Stimulated activated CD8-positive, alpha-beta memory T cell treated with anti-CD3 and anti-CD28 coated beads, Interleukin-15, amount 100 ng/mL, for 4 hours (primary cell): ENCODE data around the gene CYBRD1.
"Not testable (repeated sequence)": the region's sequence is repeated elsewhere in the genome, so short reads cannot be mapped to it uniquely, and the experiment has no call there.

ENCODE experiments used
- DNase-seq, 2 donors: peaks; one replicate each; pipeline ENCODE4 v3.0.0-alpha.2; 2020; ENCODE audit warnings: low read depth in 2 of 2

The CYBRD1 gene, protein sequence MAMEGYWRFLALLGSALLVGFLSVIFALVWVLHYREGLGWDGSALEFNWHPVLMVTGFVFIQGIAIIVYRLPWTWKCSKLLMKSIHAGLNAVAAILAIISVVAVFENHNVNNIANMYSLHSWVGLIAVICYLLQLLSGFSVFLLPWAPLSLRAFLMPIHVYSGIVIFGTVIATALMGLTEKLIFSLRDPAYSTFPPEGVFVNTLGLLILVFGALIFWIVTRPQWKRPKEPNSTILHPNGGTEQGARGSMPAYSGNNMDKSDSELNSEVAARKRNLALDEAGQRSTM

DNA sequence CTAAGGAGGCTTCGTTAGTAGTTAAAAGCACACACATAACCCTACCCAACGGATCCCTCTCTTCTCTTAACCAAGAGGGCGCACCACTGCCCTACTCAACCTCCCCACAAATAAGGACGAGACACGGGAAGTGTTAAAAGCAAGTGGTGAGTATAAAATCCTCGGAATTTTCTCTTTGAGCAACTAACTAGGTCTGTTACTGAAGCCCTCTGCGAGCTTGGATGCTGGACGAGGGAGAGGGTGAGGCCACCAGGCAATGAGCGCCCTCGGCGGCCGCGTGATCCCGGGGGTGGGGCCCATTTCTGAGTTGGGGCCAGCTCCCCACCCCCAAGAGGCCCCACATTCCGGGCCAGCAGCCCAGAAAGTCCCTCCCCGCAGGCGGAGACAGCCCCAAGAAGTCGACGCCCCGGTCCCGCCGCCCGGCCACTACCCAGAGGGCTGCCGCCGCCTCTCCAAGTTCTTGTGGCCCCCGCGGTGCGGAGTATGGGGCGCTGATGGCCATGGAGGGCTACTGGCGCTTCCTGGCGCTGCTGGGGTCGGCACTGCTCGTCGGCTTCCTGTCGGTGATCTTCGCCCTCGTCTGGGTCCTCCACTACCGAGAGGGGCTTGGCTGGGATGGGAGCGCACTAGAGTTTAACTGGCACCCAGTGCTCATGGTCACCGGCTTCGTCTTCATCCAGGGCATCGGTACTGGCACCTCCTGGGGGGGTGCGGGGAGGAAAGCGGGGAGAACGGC lies at the start of gene CYBRD1:
Gene CYBRD1 (plus strand): TSS at position 423 of the 736 bp plus-strand sequence. CDS start 72 bp downstream, at position 495.
- DNase-seq, result peak in 1 of 2 donors; percentile 0

DNA sequence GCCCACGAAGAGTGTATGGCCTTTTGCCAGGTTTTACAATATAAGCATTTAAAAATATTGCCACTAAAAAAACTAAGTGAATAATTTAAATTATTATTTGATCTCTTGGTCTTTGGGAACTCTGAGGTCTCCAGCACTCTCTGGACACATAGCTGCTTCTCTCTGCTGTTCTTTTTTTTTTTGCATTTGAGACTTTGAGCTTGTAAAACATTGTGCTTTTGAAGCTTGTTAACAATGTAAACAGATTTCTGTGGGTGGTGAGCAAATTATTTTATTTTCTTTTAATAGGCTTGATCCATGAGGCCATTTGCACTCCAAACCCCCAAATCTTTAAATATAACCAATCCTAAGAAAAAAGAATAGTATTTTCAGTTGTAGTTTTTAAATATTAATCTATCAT lies 46.3 kb upstream of the CYBRD1 start:
- DNase-seq, result no peak

DNA sequence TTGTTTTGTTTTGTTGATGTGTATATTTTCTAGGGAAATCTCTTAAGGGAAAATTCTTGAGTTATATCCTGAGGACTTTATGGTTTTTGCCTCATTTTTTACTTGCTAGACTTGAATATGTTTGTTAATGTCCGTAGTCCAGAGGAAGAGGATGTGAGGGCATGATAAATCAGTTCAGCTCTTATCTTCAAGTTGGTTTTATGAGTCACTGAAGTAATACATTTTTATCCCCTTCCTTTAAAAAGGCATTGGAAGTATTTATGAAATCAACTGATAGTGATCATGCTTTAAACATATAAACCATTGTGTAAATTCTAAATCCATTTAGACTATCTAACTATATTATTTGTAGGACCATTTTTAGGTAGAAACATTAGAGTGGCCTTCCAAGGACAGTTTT lies 43.9 kb upstream of the CYBRD1 start:
- DNase-seq, result no peak

DNA sequence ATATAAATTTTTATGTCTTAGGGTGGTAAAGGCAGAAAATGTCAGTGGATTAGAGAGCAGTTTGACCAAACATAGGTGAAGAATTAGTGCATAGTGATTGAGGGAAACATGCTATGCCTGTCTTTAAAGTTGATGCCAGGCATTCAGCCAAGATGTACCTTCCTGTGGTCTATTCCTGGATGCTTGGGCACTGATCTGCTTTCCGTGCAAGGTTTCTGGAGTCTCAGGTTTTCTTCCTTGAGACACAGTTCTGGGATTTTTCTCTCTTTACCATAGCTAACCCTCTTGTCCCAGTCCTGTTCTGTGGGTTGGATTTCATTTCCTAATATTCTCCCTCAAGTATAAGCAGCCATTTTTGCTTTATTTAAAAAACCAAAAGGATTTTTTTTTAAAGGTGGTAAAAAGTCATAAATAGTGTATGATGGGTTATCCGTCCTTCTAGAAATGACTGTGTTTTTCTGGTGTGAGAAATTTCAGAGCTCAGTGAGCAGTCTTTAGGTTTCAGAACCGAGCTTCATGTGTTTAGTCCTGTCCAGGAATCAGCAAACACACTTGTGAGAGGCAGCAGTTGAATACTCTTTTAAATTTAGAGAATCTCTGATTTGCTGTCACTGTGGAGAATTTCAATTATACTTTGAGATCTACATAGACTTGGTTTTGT lies 43.0 kb upstream of the CYBRD1 start:
- DNase-seq, result no peak

DNA sequence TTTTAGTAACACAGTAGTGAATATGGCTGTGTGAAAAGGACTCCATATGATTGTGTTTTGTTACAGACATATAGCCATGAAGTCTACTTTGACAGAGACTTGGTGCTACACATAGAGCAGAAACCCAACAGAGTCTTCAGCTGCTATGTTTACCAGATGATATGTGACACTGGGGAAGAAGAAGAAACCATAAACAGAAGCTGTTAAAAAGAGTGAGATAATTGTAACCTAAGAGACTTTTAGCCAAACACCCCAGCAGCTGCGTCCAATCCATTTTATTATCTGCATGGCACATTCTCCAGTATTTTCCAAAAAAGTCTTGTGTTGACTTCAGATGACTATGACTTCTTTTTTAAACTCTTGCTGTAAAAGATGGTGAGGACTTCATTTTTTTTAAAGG lies 41.4 kb upstream of the CYBRD1 start:
- no peak for DNase-seq

DNA sequence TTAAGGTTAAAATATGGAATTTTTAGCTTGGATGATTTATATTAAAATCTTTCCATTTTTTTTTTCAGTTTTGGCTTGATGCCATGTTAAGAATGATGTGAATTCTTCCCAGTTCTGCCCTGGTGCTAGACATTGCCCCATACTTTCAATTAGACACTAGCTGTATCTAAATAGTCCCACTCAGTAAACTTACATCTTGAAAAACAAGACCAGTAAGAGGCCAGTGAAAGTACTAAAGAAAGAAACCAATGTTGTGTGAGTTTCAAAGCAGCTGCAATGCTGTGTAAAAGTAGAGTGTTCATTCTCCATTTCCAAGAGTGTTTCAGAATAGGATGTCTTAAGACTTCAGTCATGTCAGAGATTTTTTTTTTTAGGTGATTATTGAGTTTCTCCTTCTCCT lies 40.0 kb upstream of the CYBRD1 start:
- DNase-seq, result no peak

DNA sequence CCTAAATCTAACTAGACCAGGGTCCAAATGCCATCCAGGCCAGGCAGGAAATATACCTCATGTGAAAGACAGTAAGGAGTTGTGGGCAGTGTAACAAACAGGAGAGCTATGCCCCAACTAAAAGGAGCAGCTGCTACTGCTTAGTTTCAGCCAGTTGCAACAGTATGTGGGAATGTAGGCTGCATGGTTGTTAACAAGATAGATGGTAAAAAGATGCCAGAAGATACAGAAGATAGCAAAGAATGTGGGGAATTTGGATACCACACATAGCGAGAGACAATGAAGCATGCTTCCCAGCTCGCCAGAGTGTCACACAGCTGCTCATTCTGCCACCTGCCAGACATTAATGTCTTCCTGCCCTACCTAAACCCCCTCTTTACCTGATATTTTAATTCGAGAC lies 39.4 kb upstream of the CYBRD1 start:
- no peak for DNase-seq

DNA sequence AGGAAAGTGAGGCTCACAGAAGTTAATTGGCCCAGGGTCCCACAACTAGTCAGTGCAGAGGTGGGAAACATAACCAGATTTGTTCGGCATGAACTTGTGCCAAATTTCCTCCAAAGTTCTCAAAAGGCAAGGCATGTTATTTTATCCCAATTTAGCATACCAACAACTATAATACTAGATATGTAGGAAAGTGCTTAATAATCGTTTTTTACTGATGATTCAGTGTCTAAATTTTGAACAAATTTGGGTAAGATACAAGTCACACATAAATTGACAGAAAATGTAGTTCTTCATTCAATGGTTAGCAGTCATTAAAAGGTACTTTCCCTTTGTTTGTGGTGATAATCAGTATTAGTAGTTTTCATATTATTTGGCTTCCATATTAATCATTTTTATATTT lies 38.5 kb upstream of the CYBRD1 start:
- DNase-seq, result no peak

DNA sequence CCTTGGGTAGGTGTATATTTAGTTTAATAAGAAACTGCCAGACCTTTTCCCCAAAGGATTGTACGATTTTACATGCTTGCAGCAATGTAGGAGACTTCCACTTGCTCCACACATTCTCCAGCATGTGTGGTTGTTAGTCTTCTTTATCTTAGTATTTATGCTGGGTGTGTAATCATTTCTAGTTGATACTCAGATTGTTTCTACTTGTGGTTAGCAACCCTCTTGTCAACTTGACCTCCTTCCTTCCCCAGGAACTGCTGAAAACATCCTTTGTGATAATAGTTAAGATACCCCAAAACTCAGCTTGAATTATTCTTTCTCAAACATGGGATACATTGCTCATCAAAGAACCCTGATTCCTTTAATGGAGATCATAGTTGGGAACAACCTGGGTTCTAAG lies 37.2 kb upstream of the CYBRD1 start:
- DNase-seq, result no peak

DNA sequence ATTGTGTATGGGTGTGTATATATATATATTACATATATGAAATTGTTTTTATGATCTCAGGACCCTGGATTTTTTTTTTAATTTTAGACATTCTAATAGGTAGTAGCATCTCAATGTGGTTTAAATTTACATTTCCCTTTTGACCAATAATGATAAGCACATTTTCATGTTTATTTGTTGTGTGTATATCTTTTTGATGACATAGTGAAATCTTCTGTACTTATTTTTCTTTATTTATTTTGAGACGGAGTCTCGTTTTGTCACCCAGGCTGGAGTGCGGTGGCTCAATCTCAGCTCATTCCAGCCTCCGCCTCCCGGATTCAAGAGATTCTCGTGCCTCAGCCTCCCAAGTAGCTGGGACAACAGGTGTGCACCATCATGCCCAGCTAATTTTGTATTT lies 35.1 kb upstream of the CYBRD1 start:
- no peak for DNase-seq

DNA sequence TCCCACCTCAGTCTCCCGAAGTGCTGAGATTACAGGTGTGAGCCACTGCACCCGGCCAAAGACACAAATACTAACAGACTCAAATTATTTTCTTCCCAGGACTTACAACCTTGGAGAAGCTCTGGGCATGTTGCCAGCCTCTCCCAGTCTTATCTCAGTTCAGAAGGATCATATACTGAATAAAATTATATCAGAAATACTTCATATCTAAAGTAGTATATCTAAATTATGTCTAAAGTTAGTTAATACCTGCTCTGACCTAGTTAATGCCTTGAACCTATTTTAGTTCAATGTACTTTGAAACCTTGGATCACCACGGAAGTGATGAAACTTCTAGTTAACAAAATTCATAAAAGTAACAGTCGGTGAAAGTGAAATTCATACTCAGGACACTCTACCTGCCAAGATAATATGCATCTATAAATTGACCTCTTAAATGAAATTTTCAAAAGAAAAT lies 34.4 kb upstream of the CYBRD1 start:
- DNase-seq, result no peak

DNA sequence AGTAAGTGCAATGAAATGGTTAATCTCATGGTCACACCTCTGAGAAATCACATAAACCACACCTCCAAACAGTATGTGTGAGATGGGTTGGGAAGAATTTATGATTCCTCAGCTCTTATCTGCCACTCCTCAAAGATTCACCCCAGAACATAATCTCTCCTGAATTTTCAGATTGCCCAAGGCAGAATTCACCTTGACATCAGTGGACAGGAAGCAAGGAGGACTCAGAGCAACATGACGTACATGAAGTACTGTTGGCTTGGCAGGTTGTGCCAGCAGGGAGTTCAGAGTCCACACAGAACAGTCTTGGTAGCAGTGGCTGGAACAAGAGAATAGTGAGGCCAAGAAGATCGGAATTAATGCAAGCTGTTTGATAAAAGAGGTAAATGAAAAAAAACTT lies 31.7 kb upstream of the CYBRD1 start:
- no peak for DNase-seq

DNA sequence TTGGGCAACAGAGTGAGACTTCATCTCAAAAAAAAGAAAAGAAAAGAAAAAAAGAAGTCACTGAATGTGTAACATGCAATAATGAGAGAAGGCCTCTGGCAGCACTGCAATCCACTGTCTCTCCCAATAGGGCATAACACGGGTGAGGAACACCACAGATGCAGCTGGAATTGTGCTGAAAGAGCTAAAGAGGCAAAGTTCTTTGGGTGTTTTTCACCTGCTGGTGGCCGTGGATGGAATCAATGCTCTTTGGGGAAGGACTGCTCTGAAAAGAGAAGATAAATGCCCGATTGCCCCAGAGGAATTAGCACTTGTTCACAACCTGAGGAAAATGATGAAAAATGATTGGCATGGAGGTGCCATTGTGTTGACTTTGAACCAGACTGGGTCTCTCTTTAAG lies 31.0 kb upstream of the CYBRD1 start:
- DNase-seq, result no peak

DNA sequence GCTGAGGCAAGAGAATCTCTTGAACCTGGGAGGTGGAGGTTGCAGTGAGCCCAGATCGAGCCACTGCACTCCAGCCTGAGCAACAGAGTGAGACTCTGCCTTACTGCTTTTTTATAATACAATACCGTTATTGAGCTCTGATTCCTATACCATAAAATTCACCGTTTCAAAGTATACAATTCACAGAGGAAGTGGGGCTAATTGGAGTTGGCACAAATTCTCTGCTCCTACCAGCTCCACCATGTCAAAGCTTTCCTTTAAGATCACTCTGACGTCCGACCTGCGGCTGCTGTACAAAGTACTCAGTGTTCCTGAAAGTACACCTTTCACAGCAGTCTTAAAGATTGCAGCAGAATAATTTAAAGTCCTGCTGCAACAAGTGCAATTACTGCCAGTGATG lies 29.6 kb upstream of the CYBRD1 start:
- no peak for DNase-seq

DNA sequence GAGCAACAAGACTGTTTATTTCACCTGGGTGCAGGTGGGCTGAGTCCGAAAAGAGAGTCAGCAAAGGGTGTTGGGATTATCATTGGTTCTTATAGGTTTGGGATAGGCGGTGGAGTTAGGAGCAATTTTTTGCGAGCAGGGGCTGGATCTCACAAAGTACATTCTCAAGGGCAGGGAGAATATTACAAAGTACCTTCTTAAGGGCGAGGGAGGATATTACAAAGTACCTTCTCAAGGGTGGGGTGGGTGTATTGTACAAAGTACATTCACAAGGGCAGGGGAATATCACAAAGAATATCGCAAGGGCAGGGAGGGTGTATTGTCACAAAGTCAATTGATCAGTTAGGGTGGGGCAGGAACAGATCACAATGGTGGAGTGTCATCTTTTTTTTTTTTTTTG lies 24.6 kb upstream of the CYBRD1 start:
- not testable (repeated sequence) for DNase-seq

DNA sequence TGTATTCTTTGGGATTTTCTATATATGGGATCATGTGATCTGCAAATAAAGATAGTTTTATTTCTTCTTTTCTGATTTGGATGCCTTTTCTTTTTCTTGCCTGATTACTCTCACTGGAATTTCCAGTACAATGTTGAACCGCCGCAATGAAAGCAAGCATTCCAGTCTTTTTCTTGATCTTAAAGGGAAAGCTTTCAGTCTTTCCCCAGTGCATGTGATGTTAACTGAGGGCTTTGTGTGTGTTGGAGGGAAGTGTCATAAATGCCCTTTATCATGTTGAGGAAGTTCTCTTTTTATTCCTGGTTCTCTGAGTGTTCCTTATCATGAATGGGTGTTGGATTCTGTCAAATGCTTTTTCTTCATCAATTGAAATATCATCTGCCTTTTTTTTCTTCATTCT lies 16.9 kb upstream of the CYBRD1 start:
- no peak for DNase-seq

DNA sequence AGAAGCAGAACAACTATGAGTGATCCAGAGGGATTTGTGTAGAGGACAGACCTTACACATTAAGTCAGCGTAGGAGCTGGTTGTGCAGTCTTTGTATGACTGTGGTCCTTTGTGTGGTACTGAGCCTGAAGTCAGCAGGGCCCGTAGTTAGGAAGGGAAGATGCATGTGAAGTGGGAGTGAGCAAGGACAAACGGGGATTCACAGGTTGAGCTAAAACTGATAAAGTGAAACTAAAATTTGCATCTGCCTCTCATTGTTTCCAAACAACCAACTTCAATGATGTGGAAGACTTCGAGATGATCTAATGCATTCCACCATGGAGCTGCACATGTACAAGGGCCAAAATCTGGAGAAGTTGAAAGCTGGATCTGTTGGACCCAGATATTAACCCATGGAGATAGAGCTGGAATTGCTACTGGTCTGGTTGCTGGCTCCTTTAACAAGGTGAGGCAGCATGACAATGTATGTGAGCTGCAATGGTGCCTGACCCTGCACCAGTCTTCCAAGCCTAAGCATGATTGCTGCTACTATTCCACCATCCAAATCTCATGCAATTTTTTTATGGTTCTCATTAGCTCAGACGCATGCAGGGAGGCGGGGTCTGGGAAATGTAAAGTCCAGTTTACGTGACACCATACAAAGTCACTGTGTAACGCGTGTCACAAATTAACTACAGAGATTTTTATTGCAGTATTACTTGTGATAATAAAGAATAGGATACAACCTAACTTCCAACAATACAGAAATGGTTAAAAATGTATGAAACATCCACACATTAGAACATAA lies 12.1 kb upstream of the CYBRD1 start:
- DNase-seq, result no peak

DNA sequence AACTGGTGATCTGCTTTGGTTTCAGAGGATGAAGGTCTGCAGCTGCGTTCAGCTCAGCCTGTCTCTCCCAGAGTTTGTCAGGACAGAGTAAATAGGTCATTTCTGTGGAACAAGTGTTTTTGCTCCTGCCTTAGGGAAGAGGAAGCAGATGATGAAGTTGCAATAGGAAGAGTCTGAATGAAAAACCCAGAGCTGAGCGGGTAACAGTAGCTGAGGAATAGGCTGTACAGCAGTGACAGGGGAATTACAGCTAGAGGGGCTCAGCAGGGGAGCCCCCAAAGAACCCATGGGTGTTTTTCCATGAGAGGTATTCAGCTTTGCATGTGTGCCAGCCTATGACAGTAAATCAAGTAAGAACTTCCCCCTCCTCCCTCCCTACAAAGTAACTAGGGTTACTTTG lies 10.3 kb upstream of the CYBRD1 start:
- no peak for DNase-seq

DNA sequence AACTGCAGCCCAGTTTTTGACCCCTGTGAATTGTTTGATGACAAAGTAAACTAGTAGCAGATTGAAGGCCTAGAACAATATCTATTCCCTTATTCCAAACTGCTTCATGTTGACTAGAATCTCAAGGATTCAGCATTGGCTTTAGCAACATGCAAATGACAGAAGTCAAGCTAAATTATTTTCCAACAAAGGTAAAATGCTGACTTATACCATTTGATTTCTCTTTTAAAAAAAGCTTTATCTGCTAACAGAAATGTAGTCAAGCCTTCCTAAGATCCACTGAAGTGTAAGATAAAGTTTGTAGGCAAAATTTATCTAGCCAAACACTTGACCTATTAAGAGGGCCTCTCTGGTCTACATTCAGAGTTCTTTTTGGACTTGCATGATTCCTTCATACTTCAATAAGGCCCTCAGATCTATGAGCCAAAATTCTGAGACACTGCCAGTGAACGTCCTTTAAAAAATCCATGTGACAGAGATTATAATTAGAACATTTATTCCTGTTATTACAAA lies 9.5 kb upstream of the CYBRD1 start:
- DNase-seq, result no peak

DNA sequence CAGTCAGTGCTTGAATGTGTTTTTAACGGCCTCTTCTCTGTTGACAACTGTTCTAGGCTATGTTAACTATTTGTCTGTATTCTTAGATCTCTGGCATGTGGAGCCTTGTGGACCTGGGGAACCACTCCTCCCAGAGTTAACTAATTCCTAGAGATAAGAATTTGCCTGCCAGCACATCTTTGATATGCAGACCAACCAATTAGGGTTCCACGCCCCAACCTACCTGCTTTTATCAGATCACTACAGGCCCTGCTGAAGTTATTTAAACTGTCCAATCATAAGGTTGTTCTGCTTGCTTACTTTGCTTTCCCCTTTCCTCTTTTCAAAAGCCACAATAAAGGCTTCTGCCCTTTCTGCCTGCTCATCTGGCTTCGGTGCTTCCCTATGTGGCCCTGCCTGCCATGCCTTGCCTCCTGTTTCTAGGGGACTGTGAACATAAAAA lies 8.5 kb upstream of the CYBRD1 start:
- DNase-seq, result no peak

DNA sequence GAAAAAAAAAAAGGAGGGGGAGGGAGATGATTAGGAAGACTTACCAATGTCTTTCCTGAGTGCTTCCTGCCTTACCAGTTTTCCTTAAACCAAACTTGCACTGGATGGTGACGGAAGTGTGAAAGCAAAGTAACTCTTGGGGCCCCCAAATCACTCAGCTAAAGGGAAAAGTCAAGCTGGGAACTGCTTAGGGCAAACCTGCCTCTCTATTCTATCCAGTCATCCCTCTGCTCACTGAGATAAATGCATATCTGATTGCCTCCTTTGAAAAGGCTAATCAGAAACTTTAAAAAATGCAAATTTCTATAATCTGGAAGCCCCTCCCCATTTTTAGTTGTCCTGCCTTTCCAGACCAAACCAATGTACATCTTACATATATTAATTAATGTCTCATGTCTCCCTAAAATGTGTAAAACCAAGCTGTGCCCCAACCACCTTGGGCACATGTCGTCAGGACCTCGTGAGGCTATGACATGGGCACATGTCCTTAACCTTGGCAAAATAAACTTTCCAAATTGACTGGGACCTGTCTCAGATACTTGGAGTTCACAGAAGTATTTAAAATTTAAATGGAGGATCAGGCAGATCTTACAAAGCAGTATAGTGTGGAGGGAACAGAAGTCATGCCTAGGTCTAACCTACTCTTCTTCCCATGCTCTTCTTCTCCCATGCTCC lies 7.2 kb upstream of the CYBRD1 start:
- DNase-seq, result no peak
